GM12872 (cell line): ENCODE measurements around the gene ST7.

ENCODE experiments used
- TF ChIP-seq, protein P1 (sequence below): IDR thresholded peaks from 3 replicates; pipeline ENCODE4 v1.5.1; 2011; ENCODE audit warnings: low read depth, mild to moderate bottlenecking, low read length, moderate library complexity; ENCODE audit not compliant: insufficient read depth

Gene ST7

DNA sequence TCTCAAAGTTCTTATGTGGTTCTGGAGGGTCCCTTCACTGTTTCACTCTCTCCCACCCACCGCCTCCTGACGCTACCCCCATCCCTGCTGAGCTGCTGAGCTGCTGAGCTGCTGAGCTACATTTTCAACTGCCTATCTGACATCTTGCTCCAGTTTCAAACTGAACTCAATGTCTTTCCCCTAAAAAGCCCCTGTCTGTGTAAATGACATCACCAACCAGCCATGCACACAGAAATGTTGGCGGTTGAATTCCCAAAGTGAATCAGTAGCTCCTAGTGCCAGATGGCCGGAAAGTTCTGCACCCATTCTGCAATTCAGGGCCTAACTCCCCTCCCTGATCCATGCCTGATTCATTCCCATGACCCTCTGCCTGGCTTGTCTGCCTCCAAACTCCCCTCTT is 298.4 kb downstream of the ST7 start:
- TF ChIP-seq, protein P1, sequence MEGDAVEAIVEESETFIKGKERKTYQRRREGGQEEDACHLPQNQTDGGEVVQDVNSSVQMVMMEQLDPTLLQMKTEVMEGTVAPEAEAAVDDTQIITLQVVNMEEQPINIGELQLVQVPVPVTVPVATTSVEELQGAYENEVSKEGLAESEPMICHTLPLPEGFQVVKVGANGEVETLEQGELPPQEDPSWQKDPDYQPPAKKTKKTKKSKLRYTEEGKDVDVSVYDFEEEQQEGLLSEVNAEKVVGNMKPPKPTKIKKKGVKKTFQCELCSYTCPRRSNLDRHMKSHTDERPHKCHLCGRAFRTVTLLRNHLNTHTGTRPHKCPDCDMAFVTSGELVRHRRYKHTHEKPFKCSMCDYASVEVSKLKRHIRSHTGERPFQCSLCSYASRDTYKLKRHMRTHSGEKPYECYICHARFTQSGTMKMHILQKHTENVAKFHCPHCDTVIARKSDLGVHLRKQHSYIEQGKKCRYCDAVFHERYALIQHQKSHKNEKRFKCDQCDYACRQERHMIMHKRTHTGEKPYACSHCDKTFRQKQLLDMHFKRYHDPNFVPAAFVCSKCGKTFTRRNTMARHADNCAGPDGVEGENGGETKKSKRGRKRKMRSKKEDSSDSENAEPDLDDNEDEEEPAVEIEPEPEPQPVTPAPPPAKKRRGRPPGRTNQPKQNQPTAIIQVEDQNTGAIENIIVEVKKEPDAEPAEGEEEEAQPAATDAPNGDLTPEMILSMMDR, result no peak

DNA sequence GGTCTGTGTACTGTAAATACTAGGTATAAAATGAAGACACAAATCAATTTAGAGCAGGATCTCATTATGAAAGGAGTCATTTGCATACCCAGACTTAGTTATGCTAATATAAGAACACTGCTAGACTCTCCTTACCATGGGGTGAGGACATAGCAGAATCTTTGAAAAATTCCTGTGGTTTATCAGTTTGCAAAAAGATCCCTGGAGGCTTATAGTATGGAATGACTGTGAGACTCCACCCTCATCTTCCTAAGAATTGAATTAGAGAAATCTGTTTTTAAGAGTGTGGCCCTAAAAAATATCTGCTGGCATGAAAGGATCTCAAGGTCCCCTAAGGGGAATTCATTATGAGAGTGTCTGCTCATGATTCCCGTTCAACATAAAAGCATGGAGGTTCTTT is 306.3 kb downstream of the ST7 start:
- TF ChIP-seq, protein P1, result no peak

DNA sequence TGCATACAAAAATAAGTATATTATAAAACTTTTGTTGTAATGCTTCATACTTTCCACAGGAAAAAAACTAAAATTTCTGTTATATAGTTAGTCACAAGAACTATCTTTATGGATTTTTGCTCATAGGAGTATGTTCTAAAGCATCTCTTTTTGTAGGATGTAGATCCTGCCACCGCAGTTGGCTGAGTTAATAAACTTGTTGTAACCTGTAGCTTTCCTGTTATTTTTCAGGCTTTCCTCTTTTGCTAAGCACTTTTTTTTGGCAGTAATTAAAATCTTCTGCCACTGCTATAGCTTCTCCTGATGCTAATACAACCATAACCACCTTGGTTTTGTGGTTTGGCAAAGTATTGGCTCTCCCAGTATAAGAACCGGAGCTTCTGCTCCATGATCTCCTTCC is 309.2 kb downstream of the ST7 start:
- TF ChIP-seq, protein P1, result no peak

DNA sequence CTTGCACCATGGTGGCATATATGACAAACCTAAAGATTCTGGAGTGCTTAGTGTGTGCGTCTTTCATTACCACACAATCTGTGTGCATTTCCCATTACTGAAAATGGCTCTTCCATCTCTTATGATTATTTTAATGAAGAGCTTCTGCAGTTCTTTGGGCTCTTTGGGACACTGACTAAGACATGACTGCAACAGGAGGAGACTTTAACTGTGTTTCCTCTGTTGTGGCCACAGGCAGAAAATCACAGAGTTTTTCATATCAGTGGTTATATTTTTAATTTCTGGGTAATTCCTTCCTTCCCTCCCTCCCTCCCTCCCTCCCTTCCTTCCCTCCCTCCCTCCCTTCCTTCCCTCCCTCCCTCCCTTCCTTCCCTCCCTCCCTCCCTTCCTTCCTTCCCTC is 311.4 kb downstream of the ST7 start:
- TF ChIP-seq, protein P1, result no peak

DNA sequence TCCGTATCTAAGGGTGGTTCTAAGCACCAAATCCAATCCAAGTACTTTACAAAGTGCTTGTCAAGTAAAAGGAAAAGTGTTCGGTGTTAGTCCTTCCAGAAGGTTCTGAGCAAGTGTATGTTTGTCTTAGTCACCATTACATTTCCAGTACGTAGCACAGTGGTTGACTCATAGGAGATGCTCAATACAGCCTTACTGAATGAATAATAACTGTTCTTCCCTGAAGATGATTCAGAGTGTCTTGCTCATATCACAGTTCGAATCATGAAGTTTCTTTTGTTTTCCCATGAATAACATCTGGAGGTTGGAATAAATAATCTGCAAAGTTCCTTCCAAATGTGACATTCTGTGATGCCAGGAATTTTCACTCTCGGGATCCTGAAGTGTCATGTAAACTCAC is 316.1 kb downstream of the ST7 start:
- TF ChIP-seq, protein P1, result no peak

DNA sequence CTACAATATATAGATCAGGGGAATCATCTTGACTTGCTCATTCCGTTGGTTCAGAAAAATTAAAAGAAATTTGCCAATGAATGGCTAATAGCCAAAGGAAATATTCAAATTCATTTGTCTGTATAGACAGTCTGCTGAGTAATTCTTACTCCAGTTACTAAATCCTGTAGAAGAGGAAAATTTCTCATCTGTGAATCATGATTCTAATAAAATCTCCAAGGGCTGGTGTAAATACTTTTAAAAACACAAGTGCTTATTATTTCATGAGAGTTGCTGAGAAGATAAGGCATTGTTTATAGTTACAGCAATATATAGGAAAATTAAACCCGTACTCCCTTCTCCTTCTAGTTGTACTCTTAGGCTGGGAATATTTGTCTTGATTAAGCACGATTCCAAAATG is 316.6 kb downstream of the ST7 start:
- TF ChIP-seq, protein P1, result no peak

DNA sequence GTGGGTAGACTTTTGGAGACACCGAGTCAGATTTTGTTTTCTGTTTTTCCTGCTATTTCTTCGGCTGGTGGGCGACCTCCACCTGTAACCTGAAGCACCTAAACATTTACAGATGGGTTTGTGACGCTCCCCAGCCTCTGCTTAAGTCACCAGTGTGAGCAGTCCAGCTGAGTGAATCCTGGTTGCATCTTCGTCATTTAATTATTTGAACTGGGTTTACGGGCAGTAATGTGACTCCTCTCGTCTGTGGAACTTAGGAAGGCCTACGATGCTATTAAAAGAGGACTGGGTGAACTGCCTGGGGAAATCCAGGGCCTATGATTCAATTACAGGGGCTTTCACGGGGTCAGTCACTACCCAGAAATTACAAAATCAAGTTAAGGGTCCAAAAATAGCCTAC is 317.1 kb downstream of the ST7 start:
- TF ChIP-seq, protein P1, result no peak

DNA sequence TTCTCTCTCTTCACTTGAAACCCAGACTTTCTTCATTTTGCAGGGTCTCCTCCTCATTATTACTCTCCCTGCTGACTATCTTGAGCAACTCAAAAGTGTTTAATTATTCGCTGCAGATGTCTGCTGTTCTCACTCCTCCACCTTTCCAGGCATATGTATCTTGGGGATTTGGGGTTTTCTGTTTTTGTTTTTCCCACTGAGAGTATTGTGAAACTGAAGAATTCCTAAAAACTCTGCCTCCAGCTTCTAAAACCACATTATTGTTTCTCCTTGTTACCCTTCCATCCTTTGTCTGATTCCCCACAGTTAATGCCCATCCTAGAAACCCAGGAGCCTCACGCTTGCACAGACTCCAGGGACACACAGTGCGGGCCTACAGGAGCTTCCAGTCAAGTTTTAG is 318.3 kb downstream of the ST7 start:
- TF ChIP-seq, protein P1, result no peak
